ENCODE measurements around the gene PRRC2B. TPM values are rescaled to one million over a fixed set of nuclear protein-coding genes. Genes with fewer than 3 reads are reported as not detected.
"Not testable (repeated sequence)": the region's sequence is repeated elsewhere in the genome, so short reads cannot be mapped to it uniquely, and the experiment has no call there.

The PRRC2B gene
- total and polyA plus RNA-seq, 8 donors = 26.3 to 251 (median 71.8) TPM

- H3K4me1 ChIP-seq = peaks cover 0 to 7% (median 6%) of the 10 kb centered on the region in 4 donors
- H3K9me3 ChIP-seq = no peaks in the 10 kb centered on the region
- H3K4me3 ChIP-seq = no peak overlapping the region
- no peak overlapping the region for H3K27ac ChIP-seq
- TF ChIP-seq EP300 (IDR thresholded peaks at IDR 0.05) = no peak
- no peak for TF ChIP-seq CTCF (IDR thresholded peaks at IDR 0.05)
- no peak for TF ChIP-seq POLR2AphosphoS5 (IDR thresholded peaks at IDR 0.05)
- TF ChIP-seq POLR2A (IDR thresholded peaks at IDR 0.05) = no peak
- no peaks in the 10 kb centered on the region for H3K27me3 ChIP-seq
- peaks cover 52 to 99% (median 94%) of the 10 kb centered on the region in 4 donors for H3K36me3 ChIP-seq
- intact Hi-C loops (cut with DNase I; ENCODE audit: low total_unique reads) = no loop called here
- no peak for DNase-seq
Observed at GRCh38 chr9:131449276-131449675, 55.4 kb downstream of the PRRC2B start.

- TF ChIP-seq POLR2A (IDR thresholded peaks at IDR 0.05) = no peak
- TF ChIP-seq POLR2AphosphoS5 (IDR thresholded peaks at IDR 0.05) = no peak
- no peak for TF ChIP-seq CTCF (IDR thresholded peaks at IDR 0.05)
- TF ChIP-seq EP300 (IDR thresholded peaks at IDR 0.05) = no peak
- Histone ChIP-seq H3K36me3 (peaks cover 68 to 99% (median 94%) of the 10 kb centered on the region in 4 donors), H3K4me3 (no peak overlapping the region), H3K9me3 (no peaks in the 10 kb centered on the region), H3K27ac (no peak overlapping the region), H3K27me3 (no peaks in the 10 kb centered on the region), H3K4me1 (peaks cover 0 to 5% (median 0%) of the 10 kb centered on the region in 4 donors)
- intact Hi-C loops (cut with DNase I; ENCODE audit: low total_unique reads) = no loop called here
- DNase-seq = no peak
Observed at GRCh38 chr9:131454028-131454427, 60.1 kb downstream of the PRRC2B start.

GRCh38 chr9:131455655-131456054 lies 61.8 kb downstream of the PRRC2B start:
- H3K9me3 ChIP-seq; intact Hi-C loops (cut with DNase I; ENCODE audit: low total_unique reads); H3K4me1 ChIP-seq; H3K27me3 ChIP-seq; DNase-seq; H3K4me3 ChIP-seq; H3K27ac ChIP-seq: not testable (repeated sequence)
- 91 to 98% (median 96%) methylated on average over 10 of the region's 10 CpGs for WGBS, 5 donors
- H3K36me3 ChIP-seq = peaks cover 77 to 99% (median 95%) of the 10 kb centered on the region in 4 donors

GRCh38 chr9:131457746-131458145 lies 63.9 kb downstream of the PRRC2B start:
- no peak for DNase-seq
- no peak overlapping the region for H3K27ac ChIP-seq
- no peak overlapping the region for H3K4me3 ChIP-seq
- 88 to 93% (median 92%) methylated on average over 10 of the region's 10 CpGs for WGBS, 5 donors
- intact Hi-C loops (cut with DNase I; ENCODE audit: low total_unique reads) = no loop called here
- no peaks in the 10 kb centered on the region for H3K27me3 ChIP-seq
- H3K9me3 ChIP-seq = no peaks in the 10 kb centered on the region
- no peaks in the 10 kb centered on the region for H3K4me1 ChIP-seq
- TF ChIP-seq POLR2A (IDR thresholded peaks at IDR 0.05) (no peak), EP300 (IDR thresholded peaks at IDR 0.05) (no peak), POLR2AphosphoS5 (IDR thresholded peaks at IDR 0.05) (no peak), CTCF (IDR thresholded peaks at IDR 0.05) (no peak)
- peaks cover 82 to 98% (median 96%) of the 10 kb centered on the region in 4 donors for H3K36me3 ChIP-seq

- TF ChIP-seq EP300 (IDR thresholded peaks at IDR 0.05) = no peak
- TF ChIP-seq CTCF (IDR thresholded peaks at IDR 0.05) = no peak
- TF ChIP-seq POLR2AphosphoS5 (IDR thresholded peaks at IDR 0.05) = no peak
- no peak for TF ChIP-seq POLR2A (IDR thresholded peaks at IDR 0.05)
- intact Hi-C loops (cut with DNase I; ENCODE audit: low total_unique reads) = no loop called here
- no peaks in the 10 kb centered on the region for H3K27me3 ChIP-seq
- DNase-seq = no peak
- no peak overlapping the region for H3K4me3 ChIP-seq
- no peak overlapping the region for H3K27ac ChIP-seq
- H3K36me3 ChIP-seq = peaks cover 80 to 100% (median 97%) of the 10 kb centered on the region in 4 donors
- WGBS, 5 donors = 85 to 98% (median 94%) methylated on average over 10 of the region's 10 CpGs
- no peaks in the 10 kb centered on the region for H3K9me3 ChIP-seq
- peaks cover 0 to 6% (median 3%) of the 10 kb centered on the region in 4 donors for H3K4me1 ChIP-seq
Observed at GRCh38 chr9:131459056-131459455, 65.2 kb downstream of the PRRC2B start.

Measured in stomach (tissue), 9 donors.